DMS53 (cell line): Measurements from ENCODE around the gene LRRC37A3.
"Not testable (repeated sequence)": the region's sequence is repeated elsewhere in the genome, so short reads cannot be mapped to it uniquely, and the experiment has no call there.

Source experiments
- DNase-seq: peaks from one replicate; lab custom pipeline; 2025; lab: John Stamatoyannopoulos, UW

The LRRC37A3 gene

GRCh38 chr17:64926430-64926829 lies 7.2 kb upstream of the LRRC37A3 start:
- DNase-seq: peak; percentile 13

GRCh38 chr17:64925244-64925643 lies 6.0 kb upstream of the LRRC37A3 start:
- DNase-seq: not testable (repeated sequence)

GRCh38 chr17:64923051-64923568 lies 3.8 kb upstream of the LRRC37A3 start:
- DNase-seq: not testable (repeated sequence)

- peak; percentile 40 for DNase-seq
These were observed 1.3 kb upstream of the LRRC37A3 start for GRCh38 chr17:64920419-64921172.

GRCh38 chr17:64920026-64920418 lies 744 bp upstream of the LRRC37A3 start:
- peak; percentile 38 for DNase-seq

- DNase-seq: peak; percentile 61
These were observed 413 bp downstream of the LRRC37A3 start for GRCh38 chr17:64918842-64919288.

- DNase-seq: not testable (repeated sequence)
These were observed 1.7 kb downstream of the LRRC37A3 start for GRCh38 chr17:64917540-64917939.

GRCh38 chr17:64915244-64915643 lies 4.0 kb downstream of the LRRC37A3 start:
- DNase-seq: not testable (repeated sequence)

- not testable (repeated sequence) for DNase-seq
These were observed 9.1 kb downstream of the LRRC37A3 start for GRCh38 chr17:64910191-64910514.

GRCh38 chr17:64909511-64910190 lies 9.6 kb downstream of the LRRC37A3 start:
- not testable (repeated sequence) for DNase-seq

GRCh38 chr17:64904069-64904468 lies 15.2 kb downstream of the LRRC37A3 start:
- not testable (repeated sequence) for DNase-seq

- not testable (repeated sequence) for DNase-seq
These were observed 22.1 kb downstream of the LRRC37A3 start for GRCh38 chr17:64897136-64897535.

GRCh38 chr17:64874210-64874609 lies 45.1 kb downstream of the LRRC37A3 start:
- DNase-seq: not testable (repeated sequence)

- peak; percentile 63 for DNase-seq
These were observed 71.5 kb downstream of the LRRC37A3 start for GRCh38 chr17:64847504-64848466.

- not testable (repeated sequence) for DNase-seq
These were observed 72.4 kb downstream of the LRRC37A3 start for GRCh38 chr17:64846892-64847291.

- peak; percentile 3 for DNase-seq
These were observed 75.4 kb downstream of the LRRC37A3 start for GRCh38 chr17:64843918-64844317.

- not testable (repeated sequence) for DNase-seq
These were observed 76.4 kb downstream of the LRRC37A3 start for GRCh38 chr17:64842900-64843299.

GRCh38 chr17:64840960-64841359 lies 78.3 kb downstream of the LRRC37A3 start:
- not testable (repeated sequence) for DNase-seq

GRCh38 chr17:64838513-64838912 lies 80.8 kb downstream of the LRRC37A3 start:
- not testable (repeated sequence) for DNase-seq

- DNase-seq: peak; percentile 83
These were observed 82.1 kb downstream of the LRRC37A3 start for GRCh38 chr17:64837018-64837761.

GRCh38 chr17:64836623-64837017 lies 82.7 kb downstream of the LRRC37A3 start:
- peak; percentile 42 for DNase-seq
